ENCODE data around the gene FHDC1. TPM values are rescaled to one million over a fixed set of nuclear protein-coding genes. Genes with fewer than 3 reads are reported as not detected.

Gene FHDC1
- total RNA-seq, 1 donor, result under 0.01 TPM

Other genes starting within 250 kb of the FHDC1 start
- gene TIGD4, start 156.6 kb upstream of the FHDC1 start, total RNA-seq, result under 0.01 TPM
- gene ARFIP1, start 156.4 kb upstream of the FHDC1 start, total RNA-seq, result 3.5 TPM